ENCODE measurements around the gene CR1L.
A peak's percentile ranks its signal among the peaks of the same experiment; 100 is the strongest.
"Not testable (repeated sequence)": the region's sequence is repeated elsewhere in the genome, so short reads cannot be mapped to it uniquely, and the experiment has no call there.

CR1L gene

GRCh38 chr1:207644852-207645634 lies at the start of gene CR1L:
Gene CR1L, plus strand, starts transcription at chr1:207645133. Its CDS starts 101 bp downstream, at chr1:207645234.
- peak; percentile 4 to 6 for DNase-seq (ENCODE audit: low read depth in 2 of 2)

- DNase-seq (ENCODE audit: low read depth in 2 of 2): no peak
These were observed 41.2 kb upstream of the CR1L start for GRCh38 chr1:207603777-207604176.

GRCh38 chr1:207605444-207606361 lies 39.2 kb upstream of the CR1L start:
- DNase-seq (ENCODE audit: low read depth in 2 of 2): no peak

GRCh38 chr1:207606362-207606755 lies 38.6 kb upstream of the CR1L start:
- DNase-seq (ENCODE audit: low read depth in 2 of 2): no peak

- no peak for DNase-seq (ENCODE audit: low read depth in 2 of 2)
These were observed 32.2 kb upstream of the CR1L start for GRCh38 chr1:207612762-207613161.

GRCh38 chr1:207619871-207620542 lies 24.9 kb upstream of the CR1L start:
- peak; percentile 3 to 23 for DNase-seq (ENCODE audit: low read depth in 2 of 2)

- DNase-seq (ENCODE audit: low read depth in 2 of 2): no peak
These were observed 24.4 kb upstream of the CR1L start for GRCh38 chr1:207620543-207620893.

- not testable (repeated sequence) for DNase-seq (ENCODE audit: low read depth in 2 of 2)
These were observed 19.3 kb upstream of the CR1L start for GRCh38 chr1:207625504-207626071.

GRCh38 chr1:207626972-207627337 lies 18.0 kb upstream of the CR1L start:
- DNase-seq (ENCODE audit: low read depth in 2 of 2): no peak

GRCh38 chr1:207627496-207627895 lies 17.4 kb upstream of the CR1L start:
- DNase-seq (ENCODE audit: low read depth in 2 of 2): no peak

GRCh38 chr1:207628776-207629175 lies 16.2 kb upstream of the CR1L start:
- DNase-seq (ENCODE audit: low read depth in 2 of 2): no peak

- no peak for DNase-seq (ENCODE audit: low read depth in 2 of 2)
These were observed 13.8 kb upstream of the CR1L start for GRCh38 chr1:207631137-207631536.

GRCh38 chr1:207633226-207633625 lies 11.7 kb upstream of the CR1L start:
- no peak for DNase-seq (ENCODE audit: low read depth in 2 of 2)

- not testable (repeated sequence) for DNase-seq (ENCODE audit: low read depth in 2 of 2)
These were observed 11.1 kb upstream of the CR1L start for GRCh38 chr1:207633699-207634289.

- DNase-seq (ENCODE audit: low read depth in 2 of 2): not testable (repeated sequence)
These were observed 10.6 kb upstream of the CR1L start for GRCh38 chr1:207634293-207634692.

GRCh38 chr1:207635569-207636186 lies 9.3 kb upstream of the CR1L start:
- DNase-seq (ENCODE audit: low read depth in 2 of 2): not testable (repeated sequence)

- DNase-seq (ENCODE audit: low read depth in 2 of 2): not testable (repeated sequence)
These were observed 6.3 kb upstream of the CR1L start for GRCh38 chr1:207638487-207639145.

GRCh38 chr1:207639362-207639761 lies 5.6 kb upstream of the CR1L start:
- not testable (repeated sequence) for DNase-seq (ENCODE audit: low read depth in 2 of 2)

GRCh38 chr1:207644166-207644851 lies 624 bp upstream of the CR1L start:
- no peak for DNase-seq (ENCODE audit: low read depth in 2 of 2)

GRCh38 chr1:207645635-207646081 lies 725 bp downstream of the CR1L start:
- DNase-seq (ENCODE audit: low read depth in 2 of 2): no peak

Measured in fibroblast of skin of left biceps (primary cell).